GM12865 (cell line): ENCODE measurements around the gene MRTFB.

Experiments used
- DNase-seq: peaks from one replicate; pipeline ENCODE4 v3.0.0; 2010; ENCODE audit warnings: low read depth
- H3K4me3 ChIP-seq: 2 replicates; pipeline ENCODE4 v1.5.1; 2011; ENCODE audit warnings: mild to moderate bottlenecking, low read depth, low read length, control low read depth
- CTCF ChIP-seq: IDR thresholded peaks from 2 replicates; pipeline ENCODE4 v1.5.1; 2011; ENCODE audit warnings: low read length, control low read depth, low read depth, inconsistent platforms; ENCODE audit not compliant: insufficient read depth; ENCODE audit errors: missing control alignments

Gene MRTFB

GRCh38 chr16:14202095-14202494 is 131.0 kb downstream of the MRTFB start:
- no peak for TF ChIP-seq CTCF
- no peak for DNase-seq
- no peak overlapping the region for H3K4me3 ChIP-seq

- DNase-seq = peak; percentile 21
- no peak overlapping the region for H3K4me3 ChIP-seq
- peak; percentile 14 for TF ChIP-seq CTCF
Observed at GRCh38 chr16:14202697-14203096, 131.6 kb downstream of the MRTFB start.

GRCh38 chr16:14203166-14203565 is 132.0 kb downstream of the MRTFB start:
- DNase-seq = no peak
- no peak overlapping the region for H3K4me3 ChIP-seq
- TF ChIP-seq CTCF = no peak

GRCh38 chr16:14205666-14206065 is 134.5 kb downstream of the MRTFB start:
- H3K4me3 ChIP-seq = no peak overlapping the region
- TF ChIP-seq CTCF = no peak
- peak; percentile 51 for DNase-seq

- TF ChIP-seq CTCF = no peak
- DNase-seq = no peak
- no peak overlapping the region for H3K4me3 ChIP-seq
Observed at GRCh38 chr16:14211856-14212543, 140.9 kb downstream of the MRTFB start.

GRCh38 chr16:14215941-14216340 is 144.8 kb downstream of the MRTFB start:
- no peak for TF ChIP-seq CTCF
- H3K4me3 ChIP-seq = no peak overlapping the region
- DNase-seq = no peak

- TF ChIP-seq CTCF = no peak
- no peak overlapping the region for H3K4me3 ChIP-seq
- DNase-seq = no peak
Observed at GRCh38 chr16:14219983-14220382, 148.9 kb downstream of the MRTFB start.
